IMR-90 (cell line): Measurements from ENCODE around the gene CACNA1F. TPM values are rescaled to one million over a fixed set of nuclear protein-coding genes. Genes with fewer than 3 reads are reported as not detected.

ENCODE experiments used
- ATAC-seq: fragments of 200-7000 bp; cut with Tn5 transposase; 2 replicates; pipeline ENCODE4 v1.9.1; 2020; ENCODE audit warnings: low read depth, mild to moderate bottlenecking, moderate library complexity
- BruUV-seq: library from RNA; stranded (reverse); fragments of 400-500 nt; replicated peaks from 2 replicates; lab custom pipeline; 2021; lab: Mats Ljungman, UMichigan
- CTCF ChIA-PET: fragments of 300-600 bp; formaldehyde crosslinking; extraction: SDS; loops from one replicate; lab custom pipeline; 2021; ENCODE audit warnings: antibody characterized with exemption; lab: Yijun Ruan, JAX
- POLR2A ChIA-PET: fragments of 300-600 bp; sonication (Branson Sonifier 250); formaldehyde crosslinking; loops from one replicate; lab custom pipeline; 2022; ENCODE audit warnings: antibody characterized with exemption; ENCODE audit not compliant: unreplicated experiment; lab: Charles Lee
- DNase-seq: peaks from one replicate; pipeline ENCODE4 v3.0.0; 2013
- H2AFZ ChIP-seq: replicated peaks from 2 replicates; pipeline ENCODE3; 2013; ENCODE audit warnings: low read length, mild to moderate bottlenecking; ENCODE audit not compliant: poor library complexity
- H2AK5ac ChIP-seq: 2 replicates; pipeline ENCODE4 v1.6.1; 2013; ENCODE audit warnings: low read depth, low read length, inconsistent platforms
- H2AK9ac ChIP-seq: replicated peaks from 2 replicates; pipeline ENCODE3; 2013; ENCODE audit warnings: mild to moderate bottlenecking, low read depth, low read length, moderate library complexity; ENCODE audit not compliant: poor library complexity
- H2BK120ac ChIP-seq: 2 replicates; pipeline ENCODE4 v1.6.1; 2013; ENCODE audit warnings: low read depth, low read length, inconsistent platforms
- H2BK15ac ChIP-seq: 3 replicates; pipeline ENCODE4 v1.6.1; 2013; ENCODE audit warnings: low read depth, low read length, inconsistent platforms
- H2BK20ac ChIP-seq: 2 replicates; pipeline ENCODE4 v1.6.1; 2013; ENCODE audit warnings: low read depth, mild to moderate bottlenecking, inconsistent platforms, low read length, moderate library complexity
- H2BK5ac ChIP-seq: 2 replicates; pipeline ENCODE4 v1.6.1; 2013; ENCODE audit warnings: mild to moderate bottlenecking, low read depth, low read length, inconsistent platforms; ENCODE audit not compliant: poor library complexity, severe bottlenecking
- H3K14ac ChIP-seq: replicated peaks from 2 replicates; pipeline ENCODE4 v1.6.1; 2013; ENCODE audit warnings: low read depth, low read length, inconsistent platforms
- H3K18ac ChIP-seq: 2 replicates; pipeline ENCODE4 v1.6.1; 2013; ENCODE audit warnings: low read depth, low read length, control low read depth
- H3K23ac ChIP-seq: 2 replicates; pipeline ENCODE4 v1.6.1; 2013; ENCODE audit warnings: low read depth, low read length, inconsistent platforms
- H3K27ac ChIP-seq: 2 replicates; pipeline ENCODE4 v1.5.1; 2013; ENCODE audit warnings: mild to moderate bottlenecking, control low read depth, low read length; ENCODE audit not compliant: insufficient read depth
- H3K27me3 ChIP-seq: 2 replicates; pipeline ENCODE4 v1.6.1; 2013; ENCODE audit warnings: low read length; ENCODE audit not compliant: control insufficient read depth, insufficient read depth
- H3K36me3 ChIP-seq: 2 replicates; pipeline ENCODE4 v1.6.1; 2013; ENCODE audit warnings: low read length, mixed read lengths; ENCODE audit not compliant: control insufficient read depth, insufficient read depth
- H3K4ac ChIP-seq: 2 replicates; pipeline ENCODE4 v1.6.1; 2013; ENCODE audit warnings: low read depth, low read length, inconsistent platforms
- H3K4me1 ChIP-seq: 2 replicates; pipeline ENCODE4 v1.6.1; 2013; ENCODE audit warnings: low read length, mixed read lengths; ENCODE audit not compliant: control insufficient read depth, insufficient read depth
- H3K4me2 ChIP-seq: 2 replicates; pipeline ENCODE4 v1.6.1; 2013; ENCODE audit warnings: low read depth, mild to moderate bottlenecking, control low read depth, low read length, moderate library complexity
- H3K4me3 ChIP-seq: 2 replicates; pipeline ENCODE4 v1.5.1; 2013; ENCODE audit warnings: low read depth, mild to moderate bottlenecking, control low read depth, low read length, moderate library complexity; ENCODE audit not compliant: insufficient read depth
- H3K56ac ChIP-seq: 2 replicates; pipeline ENCODE4 v1.6.1; 2013; ENCODE audit warnings: low read length, inconsistent platforms; ENCODE audit not compliant: insufficient read depth; ENCODE audit errors: extremely low read depth
- H3K79me1 ChIP-seq, 2 experiments: 2 replicates each; pipeline ENCODE4 v1.6.1; 2013; ENCODE audit warnings: low read length in 2 of 2, inconsistent platforms in 1 of 2, low read depth in 1 of 2
- H3K9ac ChIP-seq: 2 replicates; pipeline ENCODE4 v1.6.1; 2013; ENCODE audit warnings: low read depth, low read length, control low read depth
- H3K9me1 ChIP-seq: 2 replicates; pipeline ENCODE4 v1.6.1; 2013; ENCODE audit warnings: low read length, inconsistent platforms; ENCODE audit not compliant: insufficient read depth
- H3K9me3 ChIP-seq: 2 replicates; pipeline ENCODE4 v1.6.1; 2013; ENCODE audit warnings: low read length; ENCODE audit not compliant: control insufficient read depth, insufficient read depth
- H4K20me1 ChIP-seq: 2 replicates; pipeline ENCODE4 v1.6.1; 2013; ENCODE audit warnings: low read length, inconsistent platforms; ENCODE audit not compliant: insufficient read depth
- H4K5ac ChIP-seq: 2 replicates; pipeline ENCODE4 v1.6.1; 2013; ENCODE audit warnings: mild to moderate bottlenecking, low read depth, low read length, control low read depth
- H4K8ac ChIP-seq, 2 experiments: 2 replicates each; pipeline ENCODE4 v1.6.1; 2013; ENCODE audit warnings: low read depth in 2 of 2, low read length in 2 of 2, control low read depth in 1 of 2, inconsistent platforms in 1 of 2
- H4K91ac ChIP-seq: 2 replicates; pipeline ENCODE4 v1.6.1; 2013; ENCODE audit warnings: low read depth, low read length, inconsistent platforms; ENCODE audit not compliant: insufficient read depth
- MAZ ChIP-seq: IDR thresholded peaks from 2 replicates; pipeline ENCODE4 v1.6.1; 2012; ENCODE audit warnings: low read depth, mild to moderate bottlenecking, low read length, improper control_type of control experiment, moderate library complexity, borderline replicate concordance
- NFE2L2 ChIP-seq: fragments of 150-350 bp; IDR thresholded peaks from 2 replicates; pipeline ENCODE4 v1.6.1; 2016; ENCODE audit warnings: low read depth, mild to moderate bottlenecking, low read length
- POLR2A ChIP-seq: IDR thresholded peaks from 2 replicates; pipeline ENCODE4 v1.6.1; 2012; ENCODE audit warnings: mild to moderate bottlenecking, low read depth, low read length
- WGBS, 2 experiments: methylation state at CpG; one replicate each; pipeline versions ENCODE4 v1.1.5 to v1.1.7; 2013; ENCODE audit warnings: missing lambda C conversion rate in 2 of 2; ENCODE audit not compliant: insufficient read length in 1 of 2; ENCODE audit errors: extremely low coverage in 2 of 2; 5-methylcytosine and 5-hydroxymethylcytosine counted together
- dilution Hi-C: fragments of 300-500 bp; cut with HindIII; formaldehyde crosslinking; loops from one replicate; pipeline ENCODE4 v1.14.3; 2018; ENCODE audit warnings: low sequenced_read_pairs; ENCODE audit not compliant: unreplicated experiment
- in situ Hi-C: fragments of 300-500 bp; cut with MboI; formaldehyde crosslinking; loops from 3 replicates; pipeline ENCODE4 v1.14.3; 2019; ENCODE audit warnings: low sequenced_read_pairs, inconsistent platforms, mixed read lengths
- intact Hi-C: fragments of 100-400 bp; cut with micrococcal nuclease; formaldehyde crosslinking; loops from 2 replicates; pipeline ENCODE4 v1.10.0; 2022
- polyA plus RNA-seq, 3 experiments: library from polyadenylated mRNA; depleted of rRNA; stranded (reverse); fragments of >200 nt; gene quantifications; 2 replicates each; pipeline ENCODE4 v1.2.3, GENCODE V29; 2012; ENCODE audit warnings: low replicate concordance in 1 of 3
- total RNA-seq: library from RNA; depleted of rRNA; stranded (reverse); fragments of >200 nt; gene quantifications from 2 replicates; pipeline ENCODE4 v1.2.3, GENCODE V29; 2012

Gene CACNA1F
- total and polyA plus RNA-seq, 2 of the 4 experiments (the other 2 are of a cell fraction) = not detected

DNA sequence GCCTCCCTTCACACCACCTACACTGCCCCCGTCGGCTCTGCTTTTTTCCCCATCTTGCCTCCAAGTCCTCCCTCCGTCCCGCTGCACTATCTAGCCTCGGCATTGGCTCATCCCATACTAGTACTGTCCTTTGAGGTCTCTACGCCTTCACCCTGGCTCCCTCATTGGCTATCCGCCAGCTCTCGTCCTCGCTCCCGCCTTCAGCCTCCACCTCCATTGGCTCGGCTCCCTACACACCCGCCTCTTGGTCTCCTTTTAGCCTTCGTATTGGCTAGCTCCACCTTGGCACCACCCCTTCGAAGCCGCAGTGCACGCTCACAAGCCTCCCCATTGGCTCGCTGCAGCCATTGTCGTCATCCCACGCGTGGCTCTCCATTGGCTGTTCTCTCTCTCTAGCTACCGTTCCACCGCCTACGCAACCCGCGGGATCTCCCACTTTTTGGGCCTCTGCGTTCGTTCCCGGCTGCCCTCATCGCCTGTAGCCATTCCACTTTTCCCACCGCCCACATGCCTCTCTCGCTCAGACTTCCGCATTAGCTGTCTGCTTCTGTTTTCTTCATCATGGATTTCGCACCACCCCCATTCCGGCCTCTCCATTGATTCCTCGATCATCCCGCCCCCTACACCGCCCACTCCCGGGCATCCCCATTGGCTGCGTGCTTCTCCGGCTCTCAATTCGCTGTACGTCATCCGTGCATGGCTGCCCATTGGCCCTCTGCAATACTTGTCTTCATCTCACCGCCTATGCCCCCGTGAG lies 36.0 kb upstream of the CACNA1F start:
- Histone ChIP-seq H3K4ac (peak overlapping the region; percentile 100), H3K9ac (peak overlapping the region; percentile 86), H2AFZ (peak overlapping the region; percentile 84), H3K56ac (peak overlapping the region; percentile 95), H3K79me1 (peaks cover 29 to 34% of the 10 kb centered on the region in 2 experiments), H2AK9ac (peak overlapping the region; percentile 91), H4K5ac (peak overlapping the region; percentile 96), H2AK5ac (0 out of 2 replicates have a peak overlapping the region, but pooled peaks have one; percentile 26), H3K18ac (peak overlapping the region; percentile 95), H3K9me1 (peaks cover 4% of the 10 kb centered on the region; the same call in 1 of the 2 replicates), H4K8ac (peak overlapping the region; percentile 82 to 100), H3K4me1 (0 out of 2 replicates have a peak, but pooled peaks cover 2% of the 10 kb centered on the region), H3K4me3 (peak overlapping the region; percentile 90), H3K14ac (peak overlapping the region; percentile 98), H3K4me2 (peak overlapping the region; percentile 78), H2BK120ac (peak overlapping the region; percentile 99), H3K36me3 (peaks cover 2% of the 10 kb centered on the region; the same call in 1 of the 2 replicates), H2BK20ac (peak overlapping the region; percentile 77; the same call in 1 of the 2 replicates), H3K9me3 (no peaks in the 10 kb centered on the region), H2BK15ac (peak overlapping the region; percentile 81; the same call in 1 of the 3 replicates), H2BK5ac (peak overlapping the region; percentile 96), H3K23ac (peak overlapping the region; percentile 95), H3K27me3 (no peaks in the 10 kb centered on the region), H4K91ac (peak overlapping the region; percentile 94), H3K27ac (peak overlapping the region; percentile 98), H4K20me1 (no peaks in the 10 kb centered on the region; the same call in 1 of the 2 replicates)
- intact Hi-C loops = loop anchor here (2.0 kb wide), 1 partner anchor 76 kb away; no protein-coding TSS in a partner anchor
- in situ Hi-C loops = no loop called here
- CTCF ChIA-PET = interaction anchor here (0.8 kb wide), 1 partner anchor 55 kb away, joined by 4 read pairs; no protein-coding TSS in a partner anchor
- WGBS, 2 experiments = 30% methylated on average over 35 of the region's 45 CpGs; no CpG with 5 or more reads in 1 of the 2 experiments
- peak; percentile 97 for DNase-seq
- ATAC-seq = peak; percentile 92
- dilution Hi-C loops = no loop called here
- BruUV-seq = no TSS peak
- TF ChIP-seq MAZ (0 out of 2 replicates have a peak, but pooled peaks have one; percentile 22), NFE2L2 (no peak), POLR2A (peak; percentile 56; the same call in 1 of the 2 replicates)
- POLR2A ChIA-PET = interaction anchor here (0.6 kb wide), 1 partner anchor 267 kb away, joined by 3 read pairs; the partner anchor contains the start of gene GRIPAP1
